EL (cell line): ENCODE results near the gene PHF23.

ENCODE experiments used
- DNase-seq: peaks from one replicate; pipeline ENCODE4 v3.0.0-alpha.2; 2016

The PHF23 gene

GRCh38 chr17:7237761-7238419 is 1.4 kb downstream of the PHF23 start:
- DNase-seq: peak; percentile 76

DNA sequence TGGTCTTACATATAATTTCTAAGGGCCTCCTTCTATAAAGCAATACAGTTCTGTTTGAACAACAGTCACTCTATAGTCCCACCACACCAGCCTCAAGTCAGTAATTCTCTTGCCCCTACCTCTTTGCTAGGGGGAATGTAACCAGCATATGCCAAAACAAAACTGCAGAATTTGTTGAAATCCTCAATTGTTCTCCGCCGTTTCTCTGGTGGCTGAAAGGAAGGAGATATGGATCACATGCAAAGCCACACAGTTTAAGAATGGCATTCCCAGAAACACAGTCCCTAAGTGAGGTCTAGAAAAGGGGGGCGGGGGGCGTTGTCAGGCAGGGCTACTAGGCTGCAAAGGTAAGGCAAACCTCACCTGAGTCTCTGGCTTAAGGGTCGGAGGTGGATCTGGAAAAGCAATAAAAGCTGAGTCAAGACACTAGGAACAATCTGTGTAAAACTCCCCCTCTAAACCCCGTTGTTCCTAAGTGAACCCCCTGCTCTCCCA is 1.9 kb downstream of the PHF23 start:
- DNase-seq: no peak

DNA sequence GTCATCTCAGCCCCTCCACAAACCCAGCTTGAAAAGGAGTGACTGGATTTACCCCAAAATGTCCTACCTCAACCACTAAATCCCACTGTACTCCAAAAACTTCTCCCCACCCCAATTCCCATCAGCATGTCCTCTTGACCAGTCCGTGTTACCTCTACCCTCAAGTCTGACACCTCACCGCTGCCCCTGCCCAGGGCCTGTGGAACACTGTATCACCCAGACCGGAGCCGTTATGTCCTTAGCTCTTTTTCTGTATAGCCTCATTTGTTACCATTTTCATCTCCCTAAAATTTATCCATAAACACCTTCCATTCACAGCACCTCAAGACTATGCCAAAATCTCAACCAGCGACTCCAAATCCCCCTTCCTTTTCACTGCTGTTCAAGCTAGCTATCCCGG is 2.4 kb downstream of the PHF23 start:
- no peak for DNase-seq

DNA sequence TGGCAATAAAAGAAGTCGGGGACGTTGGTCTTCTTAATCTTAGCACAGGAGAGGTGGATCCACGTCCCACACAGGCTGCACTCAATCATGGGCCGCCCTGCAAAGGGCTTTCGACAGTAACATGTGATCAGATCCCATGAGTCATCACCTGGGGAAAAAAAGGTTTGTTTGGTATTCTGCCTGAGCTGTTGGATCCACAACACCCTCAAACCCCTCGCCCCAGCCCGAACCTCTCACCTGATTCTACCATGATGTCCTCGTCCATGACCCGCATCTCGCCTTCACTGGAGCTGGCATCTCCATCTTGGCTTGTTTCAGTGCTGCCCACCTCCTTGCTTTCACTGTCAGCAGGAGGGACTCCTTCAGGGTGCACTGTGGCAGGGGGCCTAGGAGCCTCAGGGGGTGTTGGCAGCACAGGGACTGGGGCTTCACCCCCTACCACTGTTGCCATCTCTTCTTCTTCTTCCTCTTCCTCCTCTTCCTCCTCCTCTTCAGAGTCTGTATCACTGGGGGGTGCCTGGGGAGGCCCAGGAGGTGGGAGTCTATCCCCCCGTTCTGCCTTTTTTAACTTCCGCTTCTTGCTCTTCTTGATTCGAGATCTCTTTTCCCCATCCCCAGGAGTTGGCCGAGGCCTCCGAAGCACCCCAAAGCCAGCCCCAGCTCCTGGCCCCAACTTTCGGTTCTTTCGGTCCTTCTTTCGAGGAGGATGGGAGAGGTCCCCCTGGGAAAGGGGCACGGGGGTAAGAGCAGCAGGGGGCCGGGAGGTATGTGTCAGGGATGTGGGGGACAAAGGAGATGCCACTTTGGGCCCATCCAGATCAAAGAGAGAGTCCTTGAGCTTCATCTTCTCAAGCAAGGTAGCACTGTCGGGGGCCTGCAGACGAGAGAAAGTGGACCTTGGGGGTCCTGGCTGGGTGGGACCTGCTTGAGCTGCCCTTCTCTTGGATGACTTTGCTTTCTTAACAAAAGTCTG is 3.3 kb downstream of the PHF23 start:
- no peak for DNase-seq

DNA sequence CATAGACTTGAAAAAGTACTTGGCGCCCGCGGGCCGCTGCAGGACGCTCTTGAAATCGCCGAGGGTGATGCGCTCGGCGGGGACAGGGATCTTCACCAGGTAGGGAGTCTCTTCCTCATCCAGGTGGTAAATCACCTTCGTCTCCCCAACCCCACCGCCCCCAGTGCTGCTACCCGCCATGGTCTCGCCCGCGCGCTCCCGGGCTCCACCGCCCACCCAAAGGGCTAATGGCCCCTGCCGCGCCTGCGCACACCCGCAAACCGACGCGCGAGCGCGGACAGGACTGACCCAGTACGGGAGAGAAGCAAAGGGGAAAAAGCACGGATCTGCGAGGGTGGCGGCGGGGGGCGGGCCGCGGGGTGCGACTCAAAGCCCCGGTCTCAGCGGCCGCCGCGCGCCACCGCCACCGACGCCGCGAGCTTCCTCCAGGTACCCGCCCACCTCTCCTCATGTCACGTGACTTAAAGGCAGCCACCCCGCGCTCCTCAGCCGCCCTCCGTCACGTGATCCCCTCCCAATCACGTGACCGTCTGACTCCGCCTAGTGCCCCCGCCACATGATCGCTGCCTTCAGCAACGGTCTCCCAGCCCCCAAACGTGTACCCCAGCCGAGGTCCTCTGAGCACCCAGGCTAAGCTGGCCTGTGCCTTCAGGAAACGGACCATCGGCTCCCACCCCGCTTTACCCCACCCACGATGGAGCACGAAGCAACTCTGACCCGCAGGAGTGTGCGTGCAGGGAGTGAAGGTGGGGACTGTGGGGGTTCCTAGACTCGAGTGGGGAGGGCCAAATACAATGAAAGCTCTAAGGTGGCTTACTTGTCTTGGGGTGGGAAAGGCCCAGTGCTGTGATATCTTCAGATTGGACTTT is 4.9 kb downstream of the PHF23 start, which contains the start of gene DVL2:
Gene DVL2 (minus strand): TSS at position 435 of the 869 bp plus-strand sequence. CDS start 255 bp downstream, at position 180.
- DNase-seq: peak; percentile 94

GRCh38 chr17:7233701-7234082 is 5.6 kb downstream of the PHF23 start:
- DNase-seq: no peak

- no peak for DNase-seq
These were observed 7.1 kb downstream of the PHF23 start for GRCh38 chr17:7232114-7232513.

- no peak for DNase-seq
These were observed 9.8 kb downstream of the PHF23 start for GRCh38 chr17:7229504-7229903.

- DNase-seq: no peak
These were observed 10.3 kb downstream of the PHF23 start for GRCh38 chr17:7228920-7229319.

DNA sequence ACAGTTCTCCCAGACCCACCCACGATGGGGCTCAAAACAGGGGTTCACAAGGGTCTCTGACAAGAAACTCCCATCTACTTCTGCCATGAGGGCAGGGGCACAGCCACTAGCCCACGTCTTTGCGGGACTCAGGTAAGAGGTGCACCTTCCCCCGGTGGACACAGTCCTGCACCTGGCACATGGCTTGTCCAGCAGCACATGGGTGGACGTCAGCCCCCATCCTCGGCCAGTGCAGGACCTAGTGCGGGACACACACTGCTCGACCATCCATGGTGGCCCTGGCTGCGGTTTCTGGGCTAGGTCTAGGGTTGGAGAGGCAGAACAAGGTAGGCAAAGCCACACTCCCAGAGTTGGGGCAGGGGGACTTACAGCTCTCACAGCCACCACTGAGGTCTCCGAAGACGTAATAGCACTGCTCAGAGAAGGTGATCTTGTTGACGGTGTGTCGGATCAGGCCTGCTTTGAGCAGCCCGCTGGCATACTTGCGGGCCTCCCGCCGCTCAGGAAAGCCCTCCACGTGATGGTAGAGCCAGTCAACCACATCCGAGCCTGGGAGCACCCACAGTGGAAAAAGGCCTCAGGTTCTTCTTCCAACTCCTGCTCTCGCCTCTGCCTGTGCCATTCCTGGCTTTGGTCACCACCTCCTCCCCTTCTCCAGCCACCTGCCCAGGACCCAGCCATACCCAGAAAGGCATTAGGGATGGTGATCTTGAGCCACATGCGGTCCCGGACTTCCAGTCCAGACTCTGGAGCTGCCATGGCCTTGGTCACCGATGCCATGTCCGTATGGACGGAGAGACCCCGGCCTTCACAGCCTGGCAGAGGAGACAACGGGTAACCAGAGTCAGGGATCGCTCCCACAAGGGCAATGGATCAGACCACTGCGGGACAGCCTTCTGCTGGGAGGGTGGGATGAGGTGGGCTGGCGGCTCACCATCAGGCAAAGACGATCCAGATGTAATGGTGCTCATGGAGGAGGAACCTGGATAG is 12.2 kb downstream of the PHF23 start:
- DNase-seq: no peak

DNA sequence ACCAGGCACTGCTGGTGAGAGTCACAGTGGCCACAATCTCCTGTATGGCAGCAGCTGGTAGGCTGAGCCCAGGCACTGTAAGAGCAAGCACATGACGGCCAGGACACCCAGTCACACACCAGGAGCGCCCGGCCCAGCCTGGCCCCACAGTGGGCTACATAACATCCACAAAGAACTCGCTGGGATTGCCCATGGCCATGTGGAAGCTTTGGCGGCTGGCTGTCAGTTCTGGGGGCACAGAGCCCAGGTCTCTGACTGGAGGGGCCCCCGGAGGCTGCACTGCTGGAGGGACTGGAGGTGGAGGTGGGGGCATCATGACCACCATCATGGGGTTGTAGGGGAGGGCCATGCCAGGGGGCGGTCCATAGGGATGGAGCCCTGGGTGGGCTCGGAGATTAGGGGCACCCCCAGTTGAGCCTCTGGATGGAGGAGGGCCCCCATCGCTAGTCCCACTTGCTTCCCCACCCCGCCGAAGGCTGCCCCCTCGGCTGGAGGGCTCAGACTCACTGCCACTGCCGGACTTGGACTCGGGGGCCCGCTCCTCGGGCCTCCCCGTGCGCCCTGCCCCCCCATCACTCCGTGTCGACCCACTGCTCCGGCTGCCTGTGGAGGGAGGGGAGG is 13.4 kb downstream of the PHF23 start:
- DNase-seq: no peak

GRCh38 chr17:7224661-7225111 is 14.6 kb downstream of the PHF23 start:
- no peak for DNase-seq

DNA sequence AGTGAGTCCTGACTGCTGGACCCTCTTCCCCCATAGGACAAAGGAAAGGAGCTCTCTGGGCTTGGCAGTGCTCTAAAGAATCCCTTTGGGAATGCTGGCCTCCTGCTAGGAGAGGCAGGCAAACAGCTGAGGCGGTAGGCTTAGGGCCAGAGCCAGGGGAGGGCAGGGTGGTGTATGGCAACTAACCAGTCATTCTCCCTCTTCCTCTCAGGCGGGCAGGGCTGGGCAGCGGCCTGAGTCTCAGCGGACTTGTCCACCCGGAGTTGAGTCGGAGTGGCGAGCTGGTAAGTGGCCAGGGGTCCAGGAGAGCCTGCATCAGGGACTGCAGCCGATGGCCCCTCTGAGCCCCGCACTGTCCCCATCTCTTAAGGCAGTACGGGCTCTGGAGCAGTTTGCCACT is 15.1 kb downstream of the PHF23 start:
- DNase-seq: no peak

GRCh38 chr17:7223375-7223774 is 15.9 kb downstream of the PHF23 start:
- no peak for DNase-seq

GRCh38 chr17:7222972-7223292 is 16.3 kb downstream of the PHF23 start:
- DNase-seq: no peak

GRCh38 chr17:7222093-7222971 is 16.9 kb downstream of the PHF23 start:
- no peak for DNase-seq

DNA sequence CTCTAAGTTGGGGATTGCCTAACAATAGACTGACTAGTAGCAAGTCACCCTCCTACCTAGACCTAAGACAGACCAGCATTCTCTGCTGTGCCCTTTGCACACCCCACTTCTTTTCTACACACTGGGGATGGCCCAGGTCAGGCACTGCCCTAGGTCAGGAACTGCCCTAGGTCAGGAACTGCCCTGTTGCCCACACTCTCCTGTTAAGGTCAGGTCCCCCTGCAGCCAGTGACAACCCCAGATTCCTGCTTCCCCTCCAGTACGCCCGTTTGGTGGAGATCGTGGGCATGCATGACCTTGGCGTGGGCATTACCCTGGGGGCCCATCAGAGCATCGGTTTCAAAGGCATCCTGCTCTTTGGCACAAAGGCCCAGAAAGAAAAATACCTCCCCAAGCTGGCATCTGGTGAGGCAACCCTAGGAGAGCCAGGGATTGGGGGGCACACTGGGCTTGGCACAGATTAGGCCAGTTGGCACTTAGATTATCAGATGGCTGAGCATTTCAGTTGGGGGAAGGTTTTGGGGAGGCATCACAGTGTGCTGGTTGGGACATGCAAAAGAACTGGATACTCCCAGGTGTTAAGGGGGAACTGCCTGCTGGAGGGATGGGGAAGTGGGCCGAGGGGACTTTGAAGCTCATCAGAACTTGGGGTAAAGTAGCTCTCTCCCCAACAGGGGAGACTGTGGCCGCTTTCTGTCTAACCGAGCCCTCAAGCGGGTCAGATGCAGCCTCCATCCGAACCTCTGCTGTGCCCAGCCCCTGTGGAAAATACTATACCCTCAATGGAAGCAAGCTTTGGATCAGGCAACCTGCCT is 17.8 kb downstream of the PHF23 start:
- no peak for DNase-seq

DNA sequence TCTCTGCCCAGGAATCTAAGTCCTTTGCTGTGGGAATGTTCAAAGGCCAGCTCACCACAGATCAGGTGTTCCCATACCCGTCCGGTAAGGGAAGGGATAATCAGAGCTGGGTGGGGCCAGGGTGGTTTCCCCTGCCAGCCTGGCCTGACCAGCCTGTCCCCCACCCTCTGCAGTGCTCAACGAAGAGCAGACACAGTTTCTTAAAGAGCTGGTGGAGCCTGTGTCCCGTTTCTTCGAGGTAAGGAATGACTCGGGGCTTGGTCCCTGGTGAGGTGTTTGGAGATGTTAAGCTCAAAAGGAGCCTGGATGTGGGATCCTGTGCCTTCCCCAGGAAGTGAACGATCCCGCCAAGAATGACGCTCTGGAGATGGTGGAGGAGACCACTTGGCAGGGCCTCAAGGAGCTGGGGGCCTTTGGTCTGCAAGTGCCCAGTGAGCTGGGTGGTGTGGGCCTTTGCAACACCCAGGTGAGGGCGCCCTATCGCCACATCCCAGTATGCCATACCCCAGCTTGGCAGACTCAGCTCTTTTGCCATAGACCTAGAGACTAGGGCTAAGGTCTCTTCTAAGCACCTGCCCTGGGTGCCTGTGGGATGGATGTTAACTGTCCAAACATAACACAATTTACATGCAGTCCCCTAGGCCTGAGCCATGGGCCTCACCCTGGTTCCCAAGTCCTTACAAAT is 18.5 kb downstream of the PHF23 start:
- peak; percentile 68 for DNase-seq
